Measurements from ENCODE around the gene CNGB1. TPM values are rescaled to one million over a fixed set of nuclear protein-coding genes. Genes with fewer than 3 reads are reported as not detected.

Gene CNGB1
- polyA plus RNA-seq, 1 donor (not counting 4 experiments of a cell fraction or from before 2014, with no cell fraction given), result 0.08 TPM

- Histone ChIP-seq H2AFZ (ENCODE audit: control insufficient read depth, low read length) (no peak overlapping the region), H3K9ac (ENCODE audit: control insufficient read depth, extremely low read depth, insufficient read depth, low read length) (no peak overlapping the region), H3K4me3 (ENCODE audit: control insufficient read depth in 2 of 3, extremely low read depth in 1 of 3, insufficient read depth in 2 of 3, low read depth in 1 of 3, low read length in 3 of 3) (no peak overlapping the region), H3K9me3 (ENCODE audit: control insufficient read depth, low read depth, low read length) (no peaks in the 10 kb centered on the region), H3K27ac (ENCODE audit: control insufficient read depth, insufficient read depth, low read length) (peak overlapping the region; percentile 69), H3K36me3 (ENCODE audit: control insufficient read depth in 2 of 2, extremely low read depth in 1 of 2, insufficient read depth in 2 of 2, low read length in 2 of 2) (no peaks in the 10 kb centered on the region), H4K20me1 (ENCODE audit: control insufficient read depth, extremely low read depth, insufficient read depth, low read length) (no peaks in the 10 kb centered on the region), H3K4me2 (ENCODE audit: control insufficient read depth, extremely low read depth, insufficient read depth, low read depth, low read length) (peak overlapping the region; percentile 39), H3K79me2 (ENCODE audit: control insufficient read depth, insufficient read depth, low read length) (no peaks in the 10 kb centered on the region), H3K9me1 (ENCODE audit: control insufficient read depth, extremely low read depth, insufficient read depth, low read length) (no peaks in the 10 kb centered on the region), H3K27me3 (ENCODE audit: control insufficient read depth, extremely low read depth, insufficient read depth, low read length) (no peaks in the 10 kb centered on the region), H3K4me1 (ENCODE audit: control insufficient read depth, extremely low read depth, insufficient read depth, low read length) (peaks cover 28% of the 10 kb centered on the region)
- FAIRE-seq, result peak; percentile 46
- dilution Hi-C loops (cut with MboI; ENCODE audit: extremely low pct_ligation_motif_present, low sequenced_read_pairs), result no loop called here
- peak; percentile 19 for DNase-seq (ENCODE audit: low read depth, low spot score)
- TF ChIP-seq EZH2 (IDR thresholded peaks at IDR 0.05; ENCODE audit: low read length) (no peak), CTCF (optimal IDR thresholded peaks at IDR 0.05 in 1 of 3, IDR thresholded peaks at IDR 0.05 in 1 of 3, conservative IDR thresholded peaks at IDR 0.05 in 1 of 3; ENCODE audit: extremely low read depth in 1 of 3, insufficient read depth in 2 of 3, low read length in 3 of 3) (no peak)
Measured at GRCh38 chr16:57871456-57871855, 99.5 kb downstream of the CNGB1 start.

GRCh38 chr16:57870753-57871454 lies 100.0 kb downstream of the CNGB1 start:
- Histone ChIP-seq H3K27me3 (ENCODE audit: control insufficient read depth, extremely low read depth, insufficient read depth, low read length) (no peaks in the 10 kb centered on the region), H3K4me1 (ENCODE audit: control insufficient read depth, extremely low read depth, insufficient read depth, low read length) (peaks cover 32% of the 10 kb centered on the region), H4K20me1 (ENCODE audit: control insufficient read depth, extremely low read depth, insufficient read depth, low read length) (no peaks in the 10 kb centered on the region), H3K4me3 (ENCODE audit: control insufficient read depth in 2 of 3, extremely low read depth in 1 of 3, insufficient read depth in 2 of 3, low read depth in 1 of 3, low read length in 3 of 3) (no peak overlapping the region), H3K79me2 (ENCODE audit: control insufficient read depth, insufficient read depth, low read length) (no peaks in the 10 kb centered on the region), H3K9me1 (ENCODE audit: control insufficient read depth, extremely low read depth, insufficient read depth, low read length) (no peaks in the 10 kb centered on the region), H3K4me2 (ENCODE audit: control insufficient read depth, extremely low read depth, insufficient read depth, low read depth, low read length) (peak overlapping the region; percentile 39), H3K9ac (ENCODE audit: control insufficient read depth, extremely low read depth, insufficient read depth, low read length) (peak overlapping the region; percentile 1), H2AFZ (ENCODE audit: control insufficient read depth, low read length) (peak overlapping the region; percentile 20), H3K36me3 (ENCODE audit: control insufficient read depth in 2 of 2, extremely low read depth in 1 of 2, insufficient read depth in 2 of 2, low read length in 2 of 2) (no peaks in the 10 kb centered on the region), H3K9me3 (ENCODE audit: control insufficient read depth, low read depth, low read length) (no peaks in the 10 kb centered on the region), H3K27ac (ENCODE audit: control insufficient read depth, insufficient read depth, low read length) (peak overlapping the region; percentile 69)
- FAIRE-seq, result no peak
- dilution Hi-C loops (cut with MboI; ENCODE audit: extremely low pct_ligation_motif_present, low sequenced_read_pairs), result no loop called here
- no peak for TF ChIP-seq EZH2 (IDR thresholded peaks at IDR 0.05; ENCODE audit: low read length)
- TF ChIP-seq CTCF (optimal IDR thresholded peaks at IDR 0.05 in 1 of 3, IDR thresholded peaks at IDR 0.05 in 1 of 3, conservative IDR thresholded peaks at IDR 0.05 in 1 of 3; ENCODE audit: extremely low read depth in 1 of 3, insufficient read depth in 2 of 3, low read length in 3 of 3), result no peak
- no peak for DNase-seq (ENCODE audit: low read depth, low spot score)

Data from keratinocyte (primary cell).